HepG2 (cell line): Measurements from ENCODE around the gene STAP2. TPM values are rescaled to one million over a fixed set of nuclear protein-coding genes. Genes with fewer than 3 reads are reported as not detected.
A peak's percentile ranks its signal among the peaks of the same experiment; 100 is the strongest.

Experiments used
- KDM3A ChIP-seq: IDR thresholded peaks from 2 replicates; pipeline ENCODE4 v1.6.1; 2018; ENCODE audit warnings: low read depth, missing compliant biosample characterization
- KDM5B ChIP-seq: sonication (generic); formaldehyde crosslinking; IDR thresholded peaks from 2 replicates; pipeline ENCODE4 v1.4.0; 2020; ENCODE audit warnings: missing genetic modification reagents, mild to moderate bottlenecking, borderline replicate concordance
- NFE2L2 ChIP-seq: fragments of 150-350 bp; IDR thresholded peaks from 2 replicates; pipeline ENCODE4 v1.6.1; 2014; ENCODE audit warnings: low read length
- PAWR ChIP-seq: sonication (generic); formaldehyde crosslinking; IDR thresholded peaks from 2 replicates; pipeline ENCODE4 v1.4.0; 2020; ENCODE audit warnings: missing genetic modification reagents, mild to moderate bottlenecking, borderline replicate concordance
- RARA ChIP-seq: IDR thresholded peaks from 2 replicates; pipeline ENCODE4 v1.6.1; 2016; ENCODE audit warnings: missing genetic modification reagents, missing compliant biosample characterization
- TAF1 ChIP-seq: sonication (generic); formaldehyde crosslinking; IDR thresholded peaks from 2 replicates; pipeline ENCODE4 v1.4.0; 2020; ENCODE audit warnings: missing genetic modification reagents
- TEAD2 ChIP-seq: sonication (generic); formaldehyde crosslinking; IDR thresholded peaks from 2 replicates; pipeline ENCODE4 v1.9.0; 2021; ENCODE audit warnings: missing genetic modification reagents
- ZNF263 ChIP-seq: sonication (generic); formaldehyde crosslinking; IDR thresholded peaks from 2 replicates; pipeline ENCODE4 v1.4.0; 2020; ENCODE audit warnings: missing genetic modification reagents
- ZNF556 ChIP-seq: sonication (generic); formaldehyde crosslinking; IDR thresholded peaks from 2 replicates; pipeline ENCODE4 v1.4.0; 2020; ENCODE audit warnings: mild to moderate bottlenecking, missing genetic modification reagents, borderline replicate concordance
- ZZZ3 ChIP-seq: sonication (generic); formaldehyde crosslinking; IDR thresholded peaks from 2 replicates; pipeline ENCODE4 v1.4.0; 2020; ENCODE audit warnings: missing genetic modification reagents, mild to moderate bottlenecking, borderline replicate concordance
- polyA plus RNA-seq, 8 experiments: library from polyadenylated mRNA; depleted of rRNA in 3 of 8; stranded (reverse) in 7 of 8; unstranded in 1 of 8; fragments of >200 nt; fragmentation: Illumina TruSeq in 4 of 8; extraction: Trizol in 4 of 8; gene quantifications; 2 replicates each; pipeline versions ENCODE4 v1.2.1 to v1.2.3, GENCODE V29; 2011 to 2016; ENCODE audit warnings: low read depth in 4 of 8, missing spikeins in 1 of 8, mixed read lengths in 1 of 8; ENCODE audit not compliant: insufficient read depth in 1 of 8
- total RNA-seq, 5 experiments: library from RNA; depleted of rRNA; stranded (reverse); fragments of >200 nt; fragmentation: Illumina TruSeq; extraction: Trizol; gene quantifications; 2 replicates each; pipeline ENCODE4 v1.2.3, GENCODE V29; 2016; ENCODE audit warnings: low read depth in 1 of 5
- TF ChIP-seq, protein P1 (sequence below): sonication (generic); formaldehyde crosslinking; IDR thresholded peaks from 2 replicates; pipeline ENCODE4 v1.4.0; 2020; ENCODE audit warnings: missing genetic modification reagents
- TF ChIP-seq, protein P2 (sequence below): sonication (generic); formaldehyde crosslinking; IDR thresholded peaks from 2 replicates; pipeline ENCODE4 v1.4.0; 2020; ENCODE audit warnings: mild to moderate bottlenecking, missing genetic modification reagents
- TF ChIP-seq, protein P3 (sequence below): sonication (generic); formaldehyde crosslinking; conservative IDR thresholded peaks from 2 replicates; pipeline ENCODE4 v1.8.0; 2022; ENCODE audit warnings: low read depth, missing genetic modification reagents

The STAP2 gene
- total and polyA plus RNA-seq, 2 of the 13 experiments (the other 11 are each of a cell fraction or from before 2014, with no cell fraction given) = 39.0 to 43.7 TPM

DNA sequence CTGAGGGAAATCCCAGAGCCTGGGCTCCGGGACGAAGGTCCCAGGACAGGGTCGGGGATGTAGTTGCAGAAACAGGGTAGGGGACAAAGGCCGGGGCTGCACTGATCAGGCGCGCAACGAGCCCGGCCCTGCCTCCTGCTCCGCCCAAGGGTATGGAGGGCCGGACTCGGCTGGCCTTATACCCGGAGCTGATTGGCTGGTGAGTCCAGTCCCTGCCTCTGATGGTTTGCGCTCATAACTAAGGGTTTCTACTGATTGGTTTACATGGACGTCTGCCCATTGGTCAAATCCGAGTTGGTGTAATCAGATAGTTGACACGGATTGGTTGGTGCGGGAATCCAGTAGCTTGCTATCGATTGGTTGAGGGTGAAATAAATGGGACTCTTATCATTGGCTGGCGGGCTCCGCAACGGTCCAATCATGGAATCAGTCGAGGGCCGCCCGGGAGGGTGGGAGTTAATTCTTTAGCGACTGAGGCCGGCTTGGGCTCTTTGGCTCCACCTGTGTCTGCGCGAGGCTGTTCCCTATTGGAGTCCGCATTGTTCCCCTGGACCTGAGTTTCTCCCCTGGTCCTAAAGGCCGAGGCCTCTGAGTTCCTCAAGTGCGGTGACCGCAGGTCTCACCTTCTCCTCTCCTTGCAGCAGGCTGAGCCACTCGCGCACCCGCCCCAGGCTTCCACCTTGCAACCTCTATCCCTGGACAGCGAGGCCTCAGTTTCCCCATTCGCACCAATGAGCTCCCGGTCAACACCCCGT, 4.2 kb upstream of the STAP2 start (continued):
- TF ChIP-seq, protein P1, sequence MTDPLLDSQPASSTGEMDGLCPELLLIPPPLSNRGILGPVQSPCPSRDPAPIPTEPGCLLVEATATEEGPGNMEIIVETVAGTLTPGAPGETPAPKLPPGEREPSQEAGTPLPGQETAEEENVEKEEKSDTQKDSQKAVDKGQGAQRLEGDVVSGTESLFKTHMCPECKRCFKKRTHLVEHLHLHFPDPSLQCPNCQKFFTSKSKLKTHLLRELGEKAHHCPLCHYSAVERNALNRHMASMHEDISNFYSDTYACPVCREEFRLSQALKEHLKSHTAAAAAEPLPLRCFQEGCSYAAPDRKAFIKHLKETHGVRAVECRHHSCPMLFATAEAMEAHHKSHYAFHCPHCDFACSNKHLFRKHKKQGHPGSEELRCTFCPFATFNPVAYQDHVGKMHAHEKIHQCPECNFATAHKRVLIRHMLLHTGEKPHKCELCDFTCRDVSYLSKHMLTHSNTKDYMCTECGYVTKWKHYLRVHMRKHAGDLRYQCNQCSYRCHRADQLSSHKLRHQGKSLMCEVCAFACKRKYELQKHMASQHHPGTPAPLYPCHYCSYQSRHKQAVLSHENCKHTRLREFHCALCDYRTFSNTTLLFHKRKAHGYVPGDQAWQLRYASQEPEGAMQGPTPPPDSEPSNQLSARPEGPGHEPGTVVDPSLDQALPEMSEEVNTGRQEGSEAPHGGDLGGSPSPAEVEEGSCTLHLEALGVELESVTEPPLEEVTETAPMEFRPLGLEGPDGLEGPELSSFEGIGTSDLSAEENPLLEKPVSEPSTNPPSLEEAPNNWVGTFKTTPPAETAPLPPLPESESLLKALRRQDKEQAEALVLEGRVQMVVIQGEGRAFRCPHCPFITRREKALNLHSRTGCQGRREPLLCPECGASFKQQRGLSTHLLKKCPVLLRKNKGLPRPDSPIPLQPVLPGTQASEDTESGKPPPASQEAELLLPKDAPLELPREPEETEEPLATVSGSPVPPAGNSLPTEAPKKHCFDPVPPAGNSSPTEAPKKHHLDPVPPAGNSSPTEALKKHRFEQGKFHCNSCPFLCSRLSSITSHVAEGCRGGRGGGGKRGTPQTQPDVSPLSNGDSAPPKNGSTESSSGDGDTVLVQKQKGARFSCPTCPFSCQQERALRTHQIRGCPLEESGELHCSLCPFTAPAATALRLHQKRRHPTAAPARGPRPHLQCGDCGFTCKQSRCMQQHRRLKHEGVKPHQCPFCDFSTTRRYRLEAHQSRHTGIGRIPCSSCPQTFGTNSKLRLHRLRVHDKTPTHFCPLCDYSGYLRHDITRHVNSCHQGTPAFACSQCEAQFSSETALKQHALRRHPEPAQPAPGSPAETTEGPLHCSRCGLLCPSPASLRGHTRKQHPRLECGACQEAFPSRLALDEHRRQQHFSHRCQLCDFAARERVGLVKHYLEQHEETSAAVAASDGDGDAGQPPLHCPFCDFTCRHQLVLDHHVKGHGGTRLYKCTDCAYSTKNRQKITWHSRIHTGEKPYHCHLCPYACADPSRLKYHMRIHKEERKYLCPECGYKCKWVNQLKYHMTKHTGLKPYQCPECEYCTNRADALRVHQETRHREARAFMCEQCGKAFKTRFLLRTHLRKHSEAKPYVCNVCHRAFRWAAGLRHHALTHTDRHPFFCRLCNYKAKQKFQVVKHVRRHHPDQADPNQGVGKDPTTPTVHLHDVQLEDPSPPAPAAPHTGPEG (CRISPR knock-in tag) = peak; percentile 59; the same call in 1 of the 2 replicates
- TF ChIP-seq TEAD2 (CRISPR knock-in tag) = no peak
- peak; percentile 83 for TF ChIP-seq TAF1 (CRISPR knock-in tag)
- TF ChIP-seq, protein P2, sequence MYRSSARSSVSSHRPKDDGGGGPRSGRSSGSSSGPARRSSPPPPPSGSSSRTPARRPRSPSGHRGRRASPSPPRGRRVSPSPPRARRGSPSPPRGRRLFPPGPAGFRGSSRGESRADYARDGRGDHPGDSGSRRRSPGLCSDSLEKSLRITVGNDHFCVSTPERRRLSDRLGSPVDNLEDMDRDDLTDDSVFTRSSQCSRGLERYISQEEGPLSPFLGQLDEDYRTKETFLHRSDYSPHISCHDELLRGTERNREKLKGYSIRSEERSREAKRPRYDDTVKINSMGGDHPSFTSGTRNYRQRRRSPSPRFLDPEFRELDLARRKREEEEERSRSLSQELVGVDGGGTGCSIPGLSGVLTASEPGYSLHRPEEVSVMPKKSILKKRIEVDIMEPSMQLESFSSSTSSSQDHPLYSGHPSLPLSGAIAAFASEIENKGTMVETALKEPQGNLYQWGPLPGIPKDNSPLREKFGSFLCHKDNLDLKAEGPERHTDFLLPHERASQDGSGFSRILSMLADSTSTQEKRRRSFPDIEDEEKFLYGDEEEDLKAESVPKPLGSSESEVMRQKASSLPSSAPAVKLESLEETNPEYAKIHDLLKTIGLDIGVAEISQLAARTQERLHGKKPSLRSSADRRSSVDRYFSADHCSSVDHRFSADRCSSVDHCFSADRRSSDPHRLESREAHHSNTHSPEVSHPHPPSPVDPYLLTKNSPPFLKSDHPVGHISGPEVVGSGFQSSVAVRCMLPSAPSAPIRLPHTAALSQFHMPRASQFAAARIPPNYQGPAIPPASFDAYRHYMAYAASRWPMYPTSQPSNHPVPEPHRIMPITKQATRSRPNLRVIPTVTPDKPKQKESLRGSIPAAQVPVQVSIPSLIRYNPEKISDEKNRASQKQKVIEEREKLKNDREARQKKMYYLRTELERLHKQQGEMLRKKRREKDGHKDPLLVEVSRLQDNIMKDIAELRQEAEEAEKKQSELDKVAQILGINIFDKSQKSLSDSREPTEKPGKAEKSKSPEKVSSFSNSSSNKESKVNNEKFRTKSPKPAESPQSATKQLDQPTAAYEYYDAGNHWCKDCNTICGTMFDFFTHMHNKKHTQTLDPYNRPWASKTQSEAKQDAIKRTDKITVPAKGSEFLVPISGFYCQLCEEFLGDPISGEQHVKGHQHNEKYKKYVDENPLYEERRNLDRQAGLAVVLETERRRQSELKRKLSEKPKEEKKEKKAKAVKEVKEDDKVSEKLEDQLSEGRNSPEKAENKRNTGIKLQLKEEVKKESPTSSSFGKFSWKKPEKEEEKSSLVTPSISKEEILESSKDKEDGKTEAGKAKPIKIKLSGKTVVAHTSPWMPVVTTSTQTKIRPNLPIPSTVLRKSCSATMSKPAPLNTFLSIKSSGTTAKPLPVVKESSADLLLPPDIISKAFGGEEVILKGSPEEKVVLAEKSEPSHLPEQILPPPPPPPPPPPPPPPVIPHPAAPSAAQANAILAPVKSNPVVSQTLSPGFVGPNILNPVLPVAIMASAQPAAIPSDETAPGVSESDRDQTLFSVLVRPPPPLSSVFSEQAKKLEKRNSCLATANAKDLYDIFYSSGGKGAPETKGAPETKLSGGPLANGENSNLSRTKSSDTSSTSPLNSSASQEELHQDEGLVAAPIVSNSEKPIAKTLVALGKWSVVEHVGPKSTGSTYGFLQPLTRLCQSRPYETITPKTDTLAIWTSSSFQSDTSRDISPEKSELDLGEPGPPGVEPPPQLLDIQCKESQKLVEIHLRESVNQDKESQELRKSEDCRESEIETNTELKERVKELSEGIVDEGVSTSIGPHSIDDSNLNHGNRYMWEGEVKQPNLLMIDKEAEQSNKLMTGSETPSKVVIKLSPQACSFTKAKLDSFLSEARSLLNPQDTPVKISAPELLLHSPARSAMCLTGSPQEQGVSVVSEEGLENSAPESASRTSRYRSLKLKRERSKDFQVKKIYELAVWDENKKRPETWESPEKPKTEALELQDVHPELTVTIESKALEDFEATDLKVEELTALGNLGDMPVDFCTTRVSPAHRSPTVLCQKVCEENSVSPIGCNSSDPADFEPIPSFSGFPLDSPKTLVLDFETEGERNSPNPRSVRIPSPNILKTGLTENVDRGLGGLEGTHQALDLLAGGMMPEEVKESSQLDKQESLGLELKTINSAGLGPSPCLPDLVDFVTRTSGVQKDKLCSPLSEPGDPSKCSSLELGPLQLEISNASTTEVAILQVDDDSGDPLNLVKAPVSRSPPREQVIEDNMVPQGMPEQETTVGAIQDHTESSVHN (CRISPR knock-in tag) = no peak
- TF ChIP-seq NFE2L2 = no peak
- no peak for TF ChIP-seq PAWR (CRISPR knock-in tag)
- TF ChIP-seq ZNF556 = peak; percentile 35; the same call in 1 of the 2 replicates
- TF ChIP-seq KDM3A (CRISPR knock-in tag) = peak; percentile 90
- peak; percentile 65; the same call in 1 of the 2 replicates for TF ChIP-seq KDM5B (CRISPR knock-in tag)
- TF ChIP-seq ZZZ3 (CRISPR knock-in tag) = no peak
- 0 out of 2 replicates have a peak, but pooled peaks have one; percentile 42 for TF ChIP-seq ZNF263 (CRISPR knock-in tag)
- TF ChIP-seq, protein P3, sequence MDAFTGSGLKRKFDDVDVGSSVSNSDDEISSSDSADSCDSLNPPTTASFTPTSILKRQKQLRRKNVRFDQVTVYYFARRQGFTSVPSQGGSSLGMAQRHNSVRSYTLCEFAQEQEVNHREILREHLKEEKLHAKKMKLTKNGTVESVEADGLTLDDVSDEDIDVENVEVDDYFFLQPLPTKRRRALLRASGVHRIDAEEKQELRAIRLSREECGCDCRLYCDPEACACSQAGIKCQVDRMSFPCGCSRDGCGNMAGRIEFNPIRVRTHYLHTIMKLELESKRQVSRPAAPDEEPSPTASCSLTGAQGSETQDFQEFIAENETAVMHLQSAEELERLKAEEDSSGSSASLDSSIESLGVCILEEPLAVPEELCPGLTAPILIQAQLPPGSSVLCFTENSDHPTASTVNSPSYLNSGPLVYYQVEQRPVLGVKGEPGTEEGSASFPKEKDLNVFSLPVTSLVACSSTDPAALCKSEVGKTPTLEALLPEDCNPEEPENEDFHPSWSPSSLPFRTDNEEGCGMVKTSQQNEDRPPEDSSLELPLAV (CRISPR knock-in tag) = no peak
- TF ChIP-seq RARA (CRISPR knock-in tag) = peak; percentile 30; the same call in 1 of the 2 replicates
